Neural progenitor cell (in vitro differentiated cells): ENCODE results near the gene ARID2. TPM values are rescaled to one million over a fixed set of nuclear protein-coding genes. Genes with fewer than 3 reads are reported as not detected.

ENCODE experiments used
- DNase-seq: peaks from one replicate; pipeline ENCODE4 v3.0.0-alpha.2; 2016; ENCODE audit warnings: low spot score
- H2AFZ ChIP-seq: fragments of 200-600 bp; sonication (generic); replicated peaks from 2 replicates; pipeline ENCODE4 v1.6.1; 2016; ENCODE audit warnings: antibody characterized with exemption
- H3F3A ChIP-seq: fragments of 200-600 bp; sonication (generic); 2 replicates; pipeline ENCODE4 v1.6.1; 2016; ENCODE audit warnings: antibody characterized with exemption, low read depth
- H3K27ac ChIP-seq: fragments of 200-600 bp; sonication (generic); 2 replicates; pipeline ENCODE4 v1.5.1; 2016; ENCODE audit warnings: mild to moderate bottlenecking
- H3K27me3 ChIP-seq: fragments of 200-600 bp; sonication (generic); 2 replicates; pipeline ENCODE4 v1.6.1; 2016; ENCODE audit warnings: mild to moderate bottlenecking, moderate library complexity
- H3K36me3 ChIP-seq: fragments of 200-600 bp; sonication (generic); 2 replicates; pipeline ENCODE4 v1.5.1; 2016
- H3K4me1 ChIP-seq: fragments of 200-600 bp; sonication (generic); 2 replicates; pipeline ENCODE4 v1.6.1; 2016; ENCODE audit warnings: mixed run types
- H3K4me2 ChIP-seq: fragments of 200-600 bp; sonication (generic); 2 replicates; pipeline ENCODE4 v1.6.1; 2016
- H3K4me3 ChIP-seq: fragments of 200-600 bp; sonication (generic); 2 replicates; pipeline ENCODE4 v1.5.1; 2016
- H3K79me2 ChIP-seq: fragments of 200-600 bp; sonication (generic); 2 replicates; pipeline ENCODE4 v1.6.1; 2016; ENCODE audit warnings: low read depth
- H3K9ac ChIP-seq: fragments of 200-600 bp; sonication (generic); 2 replicates; pipeline ENCODE4 v1.6.1; 2016
- H3K9me3 ChIP-seq: fragments of 200-600 bp; sonication (generic); 2 replicates; pipeline ENCODE4 v1.5.1; 2016; ENCODE audit warnings: low read depth
- H4K20me1 ChIP-seq: fragments of 200-600 bp; sonication (generic); 2 replicates; pipeline ENCODE4 v1.6.1; 2016; ENCODE audit warnings: low read depth
- H3K27ac Mint-ChIP-seq: 3 replicates; pipeline ENCODE4 v1.8.0; 2021; ENCODE audit warnings: mixed read lengths
- H3K27me3 Mint-ChIP-seq: 2 replicates; pipeline ENCODE4 v1.8.0; 2022; ENCODE audit warnings: low read depth, mild to moderate bottlenecking, inconsistent platforms, moderate library complexity, mixed read lengths; ENCODE audit not compliant: insufficient read depth
- H3K36me3 Mint-ChIP-seq: 3 replicates; pipeline ENCODE4 v1.8.0; 2021; ENCODE audit warnings: mixed read lengths
- H3K4me1 Mint-ChIP-seq: 3 replicates; pipeline ENCODE4 v1.8.0; 2021; ENCODE audit warnings: mixed read lengths
- H3K4me3 Mint-ChIP-seq: 3 replicates; pipeline ENCODE4 v1.8.0; 2021; ENCODE audit warnings: mild to moderate bottlenecking, moderate library complexity, mixed read lengths
- H3K9me3 Mint-ChIP-seq: 3 replicates; pipeline ENCODE4 v1.8.0; 2020; ENCODE audit warnings: mixed read lengths
- EZH2 ChIP-seq: fragments of 200-600 bp; sonication (generic); IDR thresholded peaks from 2 replicates; pipeline ENCODE4 v1.6.1; 2017; ENCODE audit warnings: antibody characterized with exemption, mild to moderate bottlenecking, moderate library complexity
- EZH2phosphoT487 ChIP-seq: fragments of 200-600 bp; sonication (generic); IDR thresholded peaks from 2 replicates; pipeline ENCODE4 v1.6.1; 2017; ENCODE audit warnings: antibody characterized with exemption
- small RNA-seq: library from RNA; depleted of rRNA; stranded (forward); fragments of <200 nt; gene quantifications from one replicate; pipeline ENCODE3, GENCODE V24; 2015
- total RNA-seq: library from RNA; depleted of rRNA; stranded (reverse); fragments of >200 nt; gene quantifications from 2 replicates; pipeline ENCODE4 v1.2.3, GENCODE V29; 2015; ENCODE audit warnings: low replicate concordance
- TF ChIP-seq, protein P1 (sequence below): fragments of 200-600 bp; sonication (generic); IDR thresholded peaks from 2 replicates; pipeline ENCODE4 v1.5.1; 2017; ENCODE audit warnings: antibody characterized with exemption, mild to moderate bottlenecking

The ARID2 gene
- total RNA-seq, 1 donor from 2014 or later = 86.4 TPM

DNA sequence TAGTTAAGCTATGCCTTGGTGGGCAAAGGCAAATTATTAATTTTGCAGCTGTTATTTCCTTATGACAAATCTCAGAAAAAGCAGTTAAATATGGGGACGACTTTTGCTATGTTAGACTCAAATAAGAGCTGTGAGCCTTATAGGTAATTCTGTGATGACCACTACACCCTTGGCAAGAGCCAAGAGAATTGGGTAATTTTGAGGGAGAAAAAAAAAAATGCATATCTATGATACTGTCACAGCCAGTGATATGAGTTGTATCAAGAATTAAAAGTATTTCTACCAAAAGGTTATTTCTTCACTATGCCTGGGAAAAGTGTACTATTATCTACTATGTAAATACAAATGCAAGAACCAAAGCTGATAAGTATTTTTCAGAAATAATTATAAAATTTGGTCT is 216.9 kb downstream of the ARID2 start:
- TF ChIP-seq, protein P1, sequence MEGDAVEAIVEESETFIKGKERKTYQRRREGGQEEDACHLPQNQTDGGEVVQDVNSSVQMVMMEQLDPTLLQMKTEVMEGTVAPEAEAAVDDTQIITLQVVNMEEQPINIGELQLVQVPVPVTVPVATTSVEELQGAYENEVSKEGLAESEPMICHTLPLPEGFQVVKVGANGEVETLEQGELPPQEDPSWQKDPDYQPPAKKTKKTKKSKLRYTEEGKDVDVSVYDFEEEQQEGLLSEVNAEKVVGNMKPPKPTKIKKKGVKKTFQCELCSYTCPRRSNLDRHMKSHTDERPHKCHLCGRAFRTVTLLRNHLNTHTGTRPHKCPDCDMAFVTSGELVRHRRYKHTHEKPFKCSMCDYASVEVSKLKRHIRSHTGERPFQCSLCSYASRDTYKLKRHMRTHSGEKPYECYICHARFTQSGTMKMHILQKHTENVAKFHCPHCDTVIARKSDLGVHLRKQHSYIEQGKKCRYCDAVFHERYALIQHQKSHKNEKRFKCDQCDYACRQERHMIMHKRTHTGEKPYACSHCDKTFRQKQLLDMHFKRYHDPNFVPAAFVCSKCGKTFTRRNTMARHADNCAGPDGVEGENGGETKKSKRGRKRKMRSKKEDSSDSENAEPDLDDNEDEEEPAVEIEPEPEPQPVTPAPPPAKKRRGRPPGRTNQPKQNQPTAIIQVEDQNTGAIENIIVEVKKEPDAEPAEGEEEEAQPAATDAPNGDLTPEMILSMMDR = no peak
- no peak for TF ChIP-seq EZH2
- TF ChIP-seq EZH2phosphoT487 = no peak
- H4K20me1 ChIP-seq = peaks cover 4% of the 10 kb centered on the region

DNA sequence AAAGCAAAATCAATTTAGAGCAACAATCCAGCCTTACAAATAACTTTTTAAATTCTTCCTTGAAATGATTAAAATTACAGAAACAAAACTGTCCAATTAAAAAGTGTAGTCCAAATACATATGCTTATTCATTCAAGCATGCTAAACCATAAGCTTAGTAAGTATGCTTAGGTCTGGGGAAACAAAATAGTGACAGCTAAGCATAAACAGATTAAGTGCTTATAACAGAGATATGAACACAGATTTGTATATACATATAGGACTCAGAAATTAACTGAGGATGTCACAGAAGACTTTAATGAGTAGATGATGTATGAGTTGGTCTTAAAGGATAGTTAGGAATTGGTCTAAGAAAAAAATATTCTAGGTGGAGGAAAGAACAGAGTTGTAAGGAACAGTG is 219.0 kb downstream of the ARID2 start:
- Histone ChIP-seq H2AFZ (no peak overlapping the region), H3K4me1 (no peaks in the 10 kb centered on the region), H3K4me2 (no peak overlapping the region), H3K9me3 (no peaks in the 10 kb centered on the region), H3K4me3 (no peak overlapping the region), H3K27me3 (no peaks in the 10 kb centered on the region), H3K9ac (no peak overlapping the region), H3K27ac (no peak overlapping the region), H3K79me2 (no peaks in the 10 kb centered on the region), H3K36me3 (peaks cover 26% of the 10 kb centered on the region), H3F3A (no peaks in the 10 kb centered on the region), H4K20me1 (peaks cover 4% of the 10 kb centered on the region)
- DNase-seq = no peak
- Mint-ChIP-seq H3K9me3 (no peaks in the 10 kb centered on the region), H3K4me3 (no peak overlapping the region), H3K4me1 (no peaks in the 10 kb centered on the region), H3K36me3 (peaks cover 19% of the 10 kb centered on the region), H3K27ac (no peak overlapping the region), H3K27me3 (no peaks in the 10 kb centered on the region)
- no peak for TF ChIP-seq EZH2phosphoT487
- TF ChIP-seq EZH2 = no peak
- TF ChIP-seq, protein P1 = no peak

More for the DNA sequence above, 216.9 kb downstream of the ARID2 start:
- Histone ChIP-seq H3K9me3 (no peaks in the 10 kb centered on the region), H3K27ac (no peak overlapping the region), H3F3A (no peaks in the 10 kb centered on the region), H3K79me2 (no peaks in the 10 kb centered on the region), H3K4me3 (no peak overlapping the region), H3K4me1 (no peaks in the 10 kb centered on the region), H3K36me3 (peaks cover 27% of the 10 kb centered on the region), H3K27me3 (no peaks in the 10 kb centered on the region), H2AFZ (no peak overlapping the region), H3K9ac (no peak overlapping the region), H3K4me2 (no peak overlapping the region)
- H3K36me3 Mint-ChIP-seq = peaks cover 31% of the 10 kb centered on the region
- DNase-seq = no peak
- no peaks in the 10 kb centered on the region for H3K4me1 Mint-ChIP-seq
- H3K27me3 Mint-ChIP-seq = no peaks in the 10 kb centered on the region
- H3K4me3 Mint-ChIP-seq = no peak overlapping the region
- no peaks in the 10 kb centered on the region for H3K9me3 Mint-ChIP-seq
- no peak overlapping the region for H3K27ac Mint-ChIP-seq

Small RNAs within 50 kb of the gene (small RNA-seq; reads per million reads assigned to genes)
- not detected for gene RN7SL246P
